Choroid plexus epithelial cell (primary cell): ENCODE measurements around the gene ABHD17A.
"Not testable (repeated sequence)": the region's sequence is repeated elsewhere in the genome, so short reads cannot be mapped to it uniquely, and the experiment has no call there.

Experiments used
- DNase-seq: peaks from one replicate; pipeline ENCODE4 v3.0.0-alpha.2; 2010; ENCODE audit warnings: low read depth
- H3K4me3 ChIP-seq: 2 replicates; pipeline ENCODE4 v1.5.1; 2011; ENCODE audit warnings: low read depth, mild to moderate bottlenecking, control low read depth, low read length, moderate library complexity
- CTCF ChIP-seq: conservative IDR thresholded peaks from 2 replicates; pipeline ENCODE4 v1.5.1; 2011; ENCODE audit warnings: low read depth, mild to moderate bottlenecking, control low read depth, inconsistent platforms, low read length, moderate library complexity

The ABHD17A gene

GRCh38 chr19:1888385-1888784 is 3.1 kb upstream of the ABHD17A start:
- no peak overlapping the region for H3K4me3 ChIP-seq
- no peak for DNase-seq
- no peak for TF ChIP-seq CTCF

- H3K4me3 ChIP-seq, DNase-seq: not testable (repeated sequence)
Measured at GRCh38 chr19:1886360-1886759, 1.1 kb upstream of the ABHD17A start.

GRCh38 chr19:1884719-1885334 is 469 bp downstream of the ABHD17A start:
- no peak for TF ChIP-seq CTCF
- peak overlapping the region; percentile 88 for H3K4me3 ChIP-seq
- no peak for DNase-seq

- TF ChIP-seq CTCF, result no peak
- H3K4me3 ChIP-seq, result peak overlapping the region; percentile 88
- DNase-seq, result no peak
Measured at GRCh38 chr19:1884291-1884718, 991 bp downstream of the ABHD17A start.

GRCh38 chr19:1883784-1884183 is 1.5 kb downstream of the ABHD17A start:
- no peak for TF ChIP-seq CTCF
- H3K4me3 ChIP-seq, result peak overlapping the region; percentile 88
- no peak for DNase-seq

GRCh38 chr19:1882786-1883692 is 2.3 kb downstream of the ABHD17A start:
- H3K4me3 ChIP-seq, result peak overlapping the region; percentile 8
- no peak for DNase-seq
- TF ChIP-seq CTCF, result no peak

- no peak for DNase-seq
- H3K4me3 ChIP-seq, result no peak overlapping the region
- no peak for TF ChIP-seq CTCF
Measured at GRCh38 chr19:1882089-1882785, 3.1 kb downstream of the ABHD17A start.

- H3K4me3 ChIP-seq, DNase-seq: not testable (repeated sequence)
Measured at GRCh38 chr19:1881393-1882088, 3.8 kb downstream of the ABHD17A start.
